Activated CD8-positive, alpha-beta T cell treated with anti-CD3 and anti-CD28 coated beads, Interleukin-2, amount 10 ng/mL, durations not matched to agents 7 days and 5 days (primary cell): Measurements from ENCODE around the gene L1CAM. TPM values are rescaled to one million over a fixed set of nuclear protein-coding genes. Genes with fewer than 3 reads are reported as not detected.

Source experiments
- ATAC-seq: fragments of 150-1000 bp; cut with Tn5 transposase; one replicate; pipeline ENCODE4 v1.10.0; 2021; ENCODE audit warnings: moderate library complexity
- CTCF ChIA-PET: fragments of 350-600 bp; sonication (Branson Sonifier 250); formaldehyde crosslinking; loops from one replicate; lab custom pipeline; 2021; ENCODE audit warnings: antibody characterized with exemption; lab: Charles Lee
- POLR2A ChIA-PET: fragments of 350-600 bp; sonication (Branson Sonifier 250); formaldehyde crosslinking; loops from one replicate; lab custom pipeline; 2021; ENCODE audit warnings: antibody characterized with exemption; lab: Charles Lee
- DNase-seq: peaks from one replicate; pipeline ENCODE4 v3.0.0-alpha.2; 2020
- H3K27ac Mint-ChIP-seq: one replicate; pipeline ENCODE4 v1.8.0; 2021; ENCODE audit warnings: mild to moderate bottlenecking, mixed read lengths
- H3K27me3 Mint-ChIP-seq: one replicate; pipeline ENCODE4 v1.8.0; 2021; ENCODE audit warnings: low read depth, mixed read lengths
- H3K36me3 Mint-ChIP-seq: one replicate; pipeline ENCODE4 v1.8.0; 2021; ENCODE audit warnings: low read depth, mixed read lengths
- H3K4me1 Mint-ChIP-seq: one replicate; pipeline ENCODE4 v1.8.0; 2021; ENCODE audit warnings: low read depth, mixed read lengths
- H3K4me3 Mint-ChIP-seq: one replicate; pipeline ENCODE4 v1.8.0; 2021; ENCODE audit warnings: mild to moderate bottlenecking, mixed read lengths
- H3K9me3 Mint-ChIP-seq: one replicate; pipeline ENCODE4 v1.8.0; 2022; ENCODE audit warnings: mixed read lengths; ENCODE audit not compliant: insufficient read depth
- total RNA-seq, 2 experiments: library from RNA; stranded (reverse); gene quantifications; one replicate each; pipeline ENCODE4 v1.2.3, GENCODE V29; 2021

Gene L1CAM
- total RNA-seq, 2 experiments from 2014 or later: 7.1 to 7.5 TPM

DNA sequence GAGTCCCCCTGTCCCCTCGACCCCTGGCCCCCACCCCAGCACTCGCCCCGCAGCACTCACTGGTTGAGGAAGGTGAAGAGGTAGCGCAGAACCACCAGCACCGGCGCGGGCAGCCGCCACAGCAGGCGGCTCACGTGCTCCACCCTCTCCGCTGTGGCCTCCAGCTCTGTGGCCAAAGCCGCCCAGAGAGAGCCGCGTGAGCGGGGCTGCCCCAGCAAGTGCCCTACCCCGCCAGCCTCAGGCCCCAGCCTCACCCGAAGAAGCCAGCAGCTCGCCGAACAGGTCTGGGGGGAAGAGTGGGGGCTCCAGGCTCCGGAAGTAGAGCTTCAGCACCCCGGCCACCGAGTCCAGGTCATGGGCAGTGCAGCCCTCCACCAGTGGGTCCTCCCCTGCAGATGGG, 24.5 kb upstream of the L1CAM start:
- Mint-ChIP-seq H3K27ac (no peak overlapping the region), H3K36me3 (peaks cover 25% of the 10 kb centered on the region), H3K9me3 (no peaks in the 10 kb centered on the region), H3K4me1 (peaks cover 18% of the 10 kb centered on the region), H3K27me3 (no peaks in the 10 kb centered on the region), H3K4me3 (no peak overlapping the region)
- no peak for DNase-seq
- CTCF ChIA-PET: interaction anchor here (1.2 to 1.8 kb wide), 3 partner anchors 14 to 56 kb away, joined by 3 to 5 read pairs (median 4); no protein-coding TSS in a partner anchor
- POLR2A ChIA-PET: interaction anchor here (0.5 to 1.2 kb wide), 3 partner anchors 10 to 16 kb away, joined by 3 to 4 read pairs (median 3); no protein-coding TSS in a partner anchor
- no peak for ATAC-seq

DNA sequence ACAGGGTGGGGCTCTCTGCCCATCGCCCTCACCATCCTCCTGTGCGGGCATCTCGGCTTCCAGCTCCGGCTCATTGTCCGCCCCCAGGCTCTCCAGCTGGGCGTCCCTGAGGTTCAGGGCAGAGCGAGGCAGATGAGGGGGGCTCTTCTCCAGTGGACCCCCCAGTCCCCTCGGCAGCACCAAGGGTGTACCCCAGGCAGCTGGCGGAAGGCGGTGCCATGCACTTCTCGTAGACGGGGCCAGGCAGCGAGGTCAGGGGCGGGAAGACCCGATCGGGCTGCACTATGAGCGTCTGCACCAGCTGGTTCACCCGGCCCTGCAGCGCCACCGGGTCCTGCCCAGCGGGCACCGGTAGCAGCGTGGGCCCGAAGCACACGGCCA, 24.0 kb upstream of the L1CAM start:
- Mint-ChIP-seq H3K36me3 (peaks cover 25% of the 10 kb centered on the region), H3K27me3 (no peaks in the 10 kb centered on the region), H3K4me3 (no peak overlapping the region), H3K27ac (no peak overlapping the region), H3K9me3 (no peaks in the 10 kb centered on the region), H3K4me1 (peaks cover 19% of the 10 kb centered on the region)
- DNase-seq: no peak
- no peak for ATAC-seq
- CTCF ChIA-PET: interaction anchor here (1.4 kb wide), 1 partner anchor 14 kb away, joined by 3 read pairs; no protein-coding TSS in a partner anchor
- POLR2A ChIA-PET: interaction anchor here (0.5 kb wide), 1 partner anchor 9 kb away, joined by 4 read pairs; no protein-coding TSS in a partner anchor

DNA sequence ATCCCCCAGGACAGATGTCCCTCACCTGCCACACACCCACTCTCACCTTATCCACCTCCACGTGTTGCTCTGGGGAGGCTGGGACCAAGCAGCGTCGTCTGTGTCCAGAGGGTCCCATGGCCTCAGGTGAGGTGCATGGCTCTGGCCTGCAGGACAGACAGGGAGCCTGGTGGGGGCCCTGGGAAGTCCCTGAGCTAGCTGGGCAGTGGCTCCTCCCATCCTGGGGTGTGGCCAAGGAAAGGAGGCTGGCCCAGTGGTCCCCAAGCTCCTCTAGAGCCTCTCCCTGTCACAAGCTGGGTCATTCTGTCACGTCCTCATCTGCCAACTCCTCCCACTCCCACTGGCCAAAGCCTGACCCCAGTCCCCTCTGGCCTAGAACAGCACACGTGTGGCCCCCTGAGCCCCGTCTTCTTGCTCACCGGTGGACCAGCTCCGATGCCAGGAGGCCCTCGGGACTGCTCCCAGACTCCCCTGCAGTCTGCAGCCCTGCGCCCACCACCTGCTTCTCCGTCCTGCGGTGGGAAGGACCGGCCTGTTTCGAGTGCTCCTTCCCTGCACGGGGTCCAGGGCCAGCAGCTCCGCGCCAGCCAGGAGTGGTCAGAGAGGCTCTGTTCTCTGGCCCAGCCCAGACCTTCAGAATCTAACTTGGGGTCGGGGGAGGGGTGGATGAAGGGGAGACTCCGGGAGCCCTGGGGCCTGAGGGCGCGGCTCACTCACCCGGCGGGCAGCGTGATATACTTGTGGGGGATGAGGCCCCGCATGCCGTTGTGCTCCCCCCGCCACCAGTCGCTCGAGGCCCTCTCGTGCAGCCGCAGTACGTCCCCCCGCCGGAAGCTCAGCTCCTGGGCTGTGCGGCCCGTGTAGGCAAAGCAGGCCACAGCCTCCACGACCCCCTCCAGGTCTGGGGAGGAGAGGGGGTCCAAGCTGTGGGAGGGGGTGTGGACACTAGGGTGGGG, 23.3 kb upstream of the L1CAM start:
- no peak overlapping the region for H3K27ac Mint-ChIP-seq
- ATAC-seq: peak; percentile 43
- ChIA-PET CTCF (interaction anchor here (1.4 kb wide), 1 partner anchor 15 kb away, joined by 3 read pairs; no protein-coding TSS in a partner anchor), POLR2A (no interaction called here)
- DNase-seq: no peak
- peaks cover 22% of the 10 kb centered on the region for H3K4me1 Mint-ChIP-seq
- no peaks in the 10 kb centered on the region for H3K9me3 Mint-ChIP-seq
- peaks cover 25% of the 10 kb centered on the region for H3K36me3 Mint-ChIP-seq
- H3K4me3 Mint-ChIP-seq: no peak overlapping the region
- H3K27me3 Mint-ChIP-seq: no peaks in the 10 kb centered on the region

DNA sequence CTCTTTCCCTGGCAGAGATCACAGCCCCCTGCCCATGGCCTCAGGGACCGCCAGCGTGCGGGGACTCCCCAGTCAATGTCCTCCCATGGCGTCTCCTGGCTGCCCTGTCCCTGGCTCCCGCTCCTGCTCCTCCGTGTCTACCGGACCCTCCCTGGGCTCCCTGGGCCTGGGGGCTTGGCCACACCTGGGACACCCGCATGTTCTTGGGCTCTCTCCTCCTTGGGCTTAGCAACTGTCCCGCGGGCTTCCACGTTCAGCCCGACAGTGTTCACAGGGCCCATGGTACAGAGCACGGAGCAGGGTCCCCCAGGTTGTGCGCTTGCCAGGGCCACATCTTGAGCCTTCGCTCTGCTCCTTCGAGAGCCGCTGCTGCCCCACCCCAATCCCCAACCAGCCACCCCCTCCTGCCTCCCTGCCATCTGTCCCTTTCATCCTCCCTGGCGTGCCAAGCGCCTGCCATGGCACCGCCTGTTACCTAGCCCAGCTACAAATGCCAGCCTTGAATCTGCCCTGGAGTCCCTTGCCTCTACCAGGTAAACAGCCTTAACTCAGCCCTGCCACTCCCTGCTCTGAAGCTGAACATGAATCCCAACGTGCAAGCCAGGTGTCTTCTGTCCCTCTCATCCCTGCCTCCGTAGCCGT, 22.4 kb upstream of the L1CAM start:
- Mint-ChIP-seq H3K4me1 (peaks cover 31% of the 10 kb centered on the region), H3K27ac (peak overlapping the region; percentile 46), H3K4me3 (no peak overlapping the region), H3K9me3 (no peaks in the 10 kb centered on the region), H3K36me3 (peaks cover 21% of the 10 kb centered on the region), H3K27me3 (no peaks in the 10 kb centered on the region)
- ChIA-PET POLR2A (no interaction called here), CTCF (interaction anchor here (2.2 kb wide), 1 partner anchor 39 kb away, joined by 7 read pairs; no protein-coding TSS in a partner anchor)
- ATAC-seq (no peak), DNase-seq (no peak)

DNA sequence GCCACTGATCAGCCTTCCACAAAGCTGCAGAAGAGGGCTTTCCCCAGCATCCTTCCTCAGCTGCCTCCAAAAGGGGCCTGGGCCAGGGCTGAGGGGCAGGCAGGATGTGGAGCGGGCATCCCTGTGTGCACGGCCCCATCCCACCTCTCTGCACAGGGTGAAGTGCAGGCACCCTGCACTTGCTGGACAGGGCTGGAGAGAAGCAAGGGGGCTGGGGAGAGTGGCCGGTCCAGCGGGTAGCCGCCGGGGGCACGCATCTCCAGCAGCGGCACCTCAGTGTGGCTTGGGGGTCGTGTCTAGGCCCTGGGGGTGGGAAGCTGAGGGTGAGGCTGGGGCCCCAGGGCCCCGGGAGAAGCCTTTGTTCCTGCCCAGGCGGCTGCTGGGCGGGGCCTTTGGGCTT, 21.5 kb upstream of the L1CAM start:
- ChIA-PET POLR2A (interaction anchor here (2.3 kb wide), 1 partner anchor 18 kb away, joined by 20 read pairs; the partner anchor contains the start of gene ARHGAP4), CTCF (interaction anchor here (1.2 to 2.2 kb wide), 3 partner anchors 15 to 39 kb away, joined by 3 to 7 read pairs (median 6); partner anchors contain the start of gene ARHGAP4)
- H3K36me3 Mint-ChIP-seq: peaks cover 21% of the 10 kb centered on the region
- peaks cover 38% of the 10 kb centered on the region for H3K4me1 Mint-ChIP-seq
- DNase-seq: no peak
- H3K4me3 Mint-ChIP-seq: no peak overlapping the region
- H3K27me3 Mint-ChIP-seq: no peaks in the 10 kb centered on the region
- H3K9me3 Mint-ChIP-seq: no peaks in the 10 kb centered on the region
- no peak for ATAC-seq
- no peak overlapping the region for H3K27ac Mint-ChIP-seq

DNA sequence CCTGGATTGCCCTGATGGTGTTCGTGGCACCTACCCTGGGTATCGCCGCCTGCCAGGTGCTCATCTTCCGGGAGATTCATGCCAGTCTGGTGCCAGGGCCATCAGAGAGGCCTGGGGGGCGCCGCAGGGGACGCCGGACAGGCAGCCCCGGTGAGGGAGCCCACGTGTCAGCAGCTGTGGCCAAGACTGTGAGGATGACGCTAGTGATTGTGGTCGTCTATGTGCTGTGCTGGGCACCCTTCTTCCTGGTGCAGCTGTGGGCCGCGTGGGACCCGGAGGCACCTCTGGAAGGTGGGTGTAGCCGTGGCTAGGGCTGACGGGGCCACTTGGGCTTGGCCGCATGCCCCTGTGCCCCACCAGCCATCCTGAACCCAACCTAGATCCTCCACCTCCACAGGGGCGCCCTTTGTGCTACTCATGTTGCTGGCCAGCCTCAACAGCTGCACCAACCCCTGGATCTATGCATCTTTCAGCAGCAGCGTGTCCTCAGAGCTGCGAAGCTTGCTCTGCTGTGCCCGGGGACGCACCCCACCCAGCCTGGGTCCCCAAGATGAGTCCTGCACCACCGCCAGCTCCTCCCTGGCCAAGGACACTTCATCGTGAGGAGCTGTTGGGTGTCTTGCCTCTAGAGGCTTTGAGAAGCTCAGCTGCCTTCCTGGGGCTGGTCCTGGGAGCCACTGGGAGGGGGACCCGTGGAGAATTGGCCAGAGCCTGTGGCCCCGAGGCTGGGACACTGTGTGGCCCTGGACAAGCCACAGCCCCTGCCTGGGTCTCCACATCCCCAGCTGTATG, 20.3 kb upstream of the L1CAM start:
- CTCF ChIA-PET: interaction anchor here (1.2 to 2.2 kb wide), 3 partner anchors 16 to 41 kb away, joined by 3 to 7 read pairs (median 6); partner anchors contain the start of gene ARHGAP4
- ATAC-seq: peak; percentile 28
- Mint-ChIP-seq H3K4me3 (no peak overlapping the region), H3K36me3 (peaks cover 14% of the 10 kb centered on the region), H3K27me3 (no peaks in the 10 kb centered on the region), H3K27ac (peak overlapping the region; percentile 46), H3K4me1 (peaks cover 44% of the 10 kb centered on the region), H3K9me3 (no peaks in the 10 kb centered on the region)
- POLR2A ChIA-PET: interaction anchor here (2.3 kb wide), 1 partner anchor 19 kb away, joined by 20 read pairs; the partner anchor contains the start of gene ARHGAP4
- DNase-seq: peak; percentile 39

DNA sequence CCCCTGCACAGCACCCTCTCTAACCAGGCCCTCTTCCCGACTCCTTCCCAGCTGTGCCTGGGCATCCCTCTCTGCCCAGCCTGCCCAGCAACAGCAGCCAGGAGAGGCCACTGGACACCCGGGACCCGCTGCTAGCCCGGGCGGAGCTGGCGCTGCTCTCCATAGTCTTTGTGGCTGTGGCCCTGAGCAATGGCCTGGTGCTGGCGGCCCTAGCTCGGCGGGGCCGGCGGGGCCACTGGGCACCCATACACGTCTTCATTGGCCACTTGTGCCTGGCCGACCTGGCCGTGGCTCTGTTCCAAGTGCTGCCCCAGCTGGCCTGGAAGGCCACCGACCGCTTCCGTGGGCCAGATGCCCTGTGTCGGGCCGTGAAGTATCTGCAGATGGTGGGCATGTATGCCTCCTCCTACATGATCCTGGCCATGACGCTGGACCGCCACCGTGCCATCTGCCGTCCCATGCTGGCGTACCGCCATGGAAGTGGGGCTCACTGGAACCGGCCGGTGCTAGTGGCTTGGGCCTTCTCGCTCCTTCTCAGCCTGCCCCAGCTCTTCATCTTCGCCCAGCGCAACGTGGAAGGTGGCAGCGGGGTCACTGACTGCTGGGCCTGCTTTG, 19.6 kb upstream of the L1CAM start:
- peak overlapping the region; percentile 46 for H3K27ac Mint-ChIP-seq
- no peak for ATAC-seq
- H3K4me3 Mint-ChIP-seq: no peak overlapping the region
- no peaks in the 10 kb centered on the region for H3K27me3 Mint-ChIP-seq
- no peak for DNase-seq
- peaks cover 12% of the 10 kb centered on the region for H3K36me3 Mint-ChIP-seq
- ChIA-PET POLR2A (interaction anchor here (2.3 kb wide), 1 partner anchor 20 kb away, joined by 20 read pairs; the partner anchor contains the start of gene ARHGAP4), CTCF (interaction anchor here (2.0 kb wide), 1 partner anchor 20 kb away, joined by 6 read pairs; the partner anchor contains the start of gene ARHGAP4)
- peaks cover 51% of the 10 kb centered on the region for H3K4me1 Mint-ChIP-seq
- H3K9me3 Mint-ChIP-seq: no peaks in the 10 kb centered on the region

DNA sequence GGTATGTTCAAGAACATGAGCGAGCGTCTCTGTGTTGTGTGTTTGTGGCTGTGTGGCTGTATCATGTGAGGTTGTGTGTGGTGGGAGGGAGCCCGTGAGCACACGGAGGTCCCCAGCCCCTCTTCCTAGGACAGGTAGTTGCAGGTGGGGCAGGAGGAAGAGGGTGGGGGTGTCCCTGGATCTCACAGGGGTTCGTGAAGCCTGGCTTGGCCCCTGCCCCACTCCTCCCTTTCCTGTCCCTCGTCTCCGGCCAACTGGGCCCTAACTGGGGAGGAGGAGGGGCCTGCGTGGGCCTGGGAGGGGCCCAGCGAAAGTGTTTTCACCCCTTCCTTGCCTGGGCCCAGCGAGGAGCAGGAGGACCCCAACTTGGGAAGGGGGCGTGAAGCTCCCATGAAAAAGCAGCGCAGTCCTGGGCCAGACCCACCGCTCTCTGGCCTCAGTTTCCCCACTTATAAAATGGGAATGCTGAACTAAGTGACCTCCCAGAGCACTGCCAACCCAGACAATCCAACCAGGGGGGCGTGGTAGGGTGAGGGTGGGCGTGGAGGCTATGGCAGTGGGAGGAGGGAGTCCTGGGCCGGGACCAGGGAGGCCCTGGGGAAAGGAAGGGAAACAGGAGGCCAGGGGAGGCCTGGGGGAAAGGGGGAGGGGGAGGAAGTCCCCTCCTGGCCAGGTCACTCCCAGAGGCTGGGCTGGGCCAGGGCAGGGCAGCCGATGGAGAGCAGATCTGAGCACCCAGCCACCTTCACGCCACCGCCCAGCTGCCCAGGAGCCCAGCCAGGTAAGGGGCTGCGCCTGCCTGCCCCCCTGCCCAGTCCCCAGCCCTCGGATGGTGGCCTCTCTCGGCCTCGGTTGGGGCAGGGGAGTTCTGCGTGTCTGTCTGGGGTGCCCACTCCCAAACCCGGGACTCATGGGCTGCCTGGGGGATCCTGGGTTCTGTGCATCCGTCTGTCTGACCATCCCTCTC, 18.3 kb upstream of the L1CAM start, which contains the start of gene AVPR2:
TSS of gene AVPR2 (plus strand) at position 683 of the 967 bp plus-strand sequence. CDS start 473 bp downstream, outside the sequence.
- H3K4me3 Mint-ChIP-seq: no peak within 1 kb of the TSS
- DNase-seq (no peak), ATAC-seq (no peak)
- ChIA-PET POLR2A (no interaction called here), CTCF (no interaction called here)
- H3K9me3 Mint-ChIP-seq: peaks cover 4% of the 10 kb centered on the region
- H3K36me3 Mint-ChIP-seq: peaks cover 11% of the 10 kb centered on the region
- no peaks in the 10 kb centered on the region for H3K27me3 Mint-ChIP-seq
- peaks cover 53% of the 10 kb centered on the region for H3K4me1 Mint-ChIP-seq
- peak within 1 kb of the TSS; percentile 75 for H3K27ac Mint-ChIP-seq

DNA sequence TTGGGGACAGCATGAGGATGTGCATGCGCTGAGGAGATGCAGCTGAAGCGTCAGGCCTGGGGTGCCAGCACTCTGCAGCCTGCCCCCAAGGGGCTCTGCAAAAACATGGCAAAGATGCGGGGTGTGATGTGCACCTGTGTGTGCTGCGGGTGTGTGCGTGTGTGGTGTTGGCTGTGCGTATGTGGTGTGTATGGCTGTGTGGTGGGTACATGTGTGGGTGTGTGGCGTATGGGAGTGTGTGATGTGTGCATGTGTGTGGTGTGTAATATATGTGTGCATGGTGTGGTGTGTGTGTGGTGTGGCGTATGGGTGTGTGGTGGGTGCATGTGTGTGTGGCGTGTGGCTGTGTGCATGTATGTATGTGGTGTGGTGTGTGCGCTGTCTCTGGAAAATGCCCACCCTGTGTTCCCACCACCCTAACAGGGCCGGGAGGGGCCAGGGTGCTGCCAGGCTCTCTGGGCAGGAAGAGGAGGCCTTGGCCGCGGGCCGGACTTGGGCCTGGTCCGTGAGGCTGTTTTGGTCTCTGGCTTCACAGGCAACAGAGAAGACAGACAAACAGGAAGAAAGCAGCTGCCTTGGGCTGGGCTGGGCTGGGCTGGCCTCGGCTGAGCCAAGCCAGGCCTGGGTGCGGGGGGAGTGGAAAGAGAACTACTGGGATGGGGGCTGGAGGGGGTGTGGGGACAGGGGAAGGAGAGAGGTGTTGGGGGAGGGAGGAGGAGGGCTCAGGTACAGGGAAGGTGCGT, 17.4 kb upstream of the L1CAM start:
- Mint-ChIP-seq H3K9me3 (peaks cover 5% of the 10 kb centered on the region), H3K27me3 (peaks cover 1% of the 10 kb centered on the region), H3K27ac (peak overlapping the region; percentile 53), H3K4me1 (peaks cover 53% of the 10 kb centered on the region), H3K36me3 (peaks cover 7% of the 10 kb centered on the region), H3K4me3 (no peak overlapping the region)
- DNase-seq (no peak), ATAC-seq (no peak)
- POLR2A ChIA-PET: no interaction called here
- CTCF ChIA-PET: no interaction called here
